ENCODE data around the gene REPS1.
"Not testable (repeated sequence)": the region's sequence is repeated elsewhere in the genome, so short reads cannot be mapped to it uniquely, and the experiment has no call there.

DNA sequence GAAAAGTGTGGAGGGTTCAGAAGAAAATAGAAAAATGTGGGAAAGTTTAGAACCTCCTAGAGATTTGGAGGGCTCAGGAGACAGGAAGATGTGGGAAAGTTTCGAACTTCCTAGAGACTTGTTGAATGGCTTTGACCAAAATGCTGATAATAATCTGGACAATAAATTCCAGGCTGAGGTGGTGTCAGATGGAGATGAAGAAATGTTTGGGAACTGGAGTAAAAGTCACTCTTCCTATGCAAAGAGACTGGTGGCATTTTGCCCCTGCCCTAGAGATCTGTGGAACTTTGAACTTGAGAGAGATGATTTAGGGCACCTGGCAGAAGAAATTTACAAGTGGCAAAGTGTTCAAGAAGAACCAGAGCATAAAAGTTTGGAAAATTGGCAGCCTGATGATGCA lies 5.4 kb upstream of the REPS1 start:
- TF ChIP-seq POLR2A (IDR thresholded peaks at IDR 0.05; ENCODE audit: low read length); GATA1 (IDR thresholded peaks at IDR 0.05; ENCODE audit: low read depth, low read length): not testable (repeated sequence)

All from erythroblast (primary cell).